Loucy (cell line): Measurements from ENCODE around the gene TM9SF1.

Source experiments
- H2AFZ ChIP-seq: fragments of 200-600 bp; sonication (generic); 2 replicates; pipeline ENCODE4 v1.6.0; 2016; ENCODE audit warnings: antibody characterized with exemption, mild to moderate bottlenecking, low read length, moderate library complexity
- H3F3A ChIP-seq: fragments of 200-600 bp; 2 replicates; pipeline ENCODE4 v1.6.0; 2016; ENCODE audit warnings: antibody characterized with exemption, low read depth, mild to moderate bottlenecking
- H3K27me3 ChIP-seq: fragments of 200-600 bp; sonication (generic); 2 replicates; pipeline ENCODE4 v1.6.1; 2014; ENCODE audit warnings: low read length, mild to moderate bottlenecking; ENCODE audit not compliant: insufficient read depth, poor library complexity, severe bottlenecking
- H3K36me3 ChIP-seq: fragments of 200-600 bp; sonication (generic); 2 replicates; pipeline ENCODE4 v1.6.1; 2016; ENCODE audit warnings: low read length; ENCODE audit not compliant: insufficient read depth
- H3K4me1 ChIP-seq: fragments of 200-600 bp; sonication (generic); 2 replicates; pipeline ENCODE4 v1.5.1; 2014; ENCODE audit warnings: low read length, mild to moderate bottlenecking; ENCODE audit not compliant: insufficient read depth, poor library complexity, severe bottlenecking
- H3K4me2 ChIP-seq: fragments of 200-600 bp; sonication (generic); 2 replicates; pipeline ENCODE4 v1.6.0; 2014; ENCODE audit warnings: antibody characterized with exemption, low read length, low read depth, mild to moderate bottlenecking; ENCODE audit not compliant: poor library complexity, severe bottlenecking
- H3K4me3 ChIP-seq: fragments of 200-600 bp; sonication (generic); 2 replicates; pipeline ENCODE4 v1.5.1; 2014; ENCODE audit warnings: low read length, mild to moderate bottlenecking, mixed read lengths; ENCODE audit not compliant: poor library complexity, severe bottlenecking
- H3K79me2 ChIP-seq: fragments of 200-600 bp; sonication (generic); 2 replicates; pipeline ENCODE4 v1.6.1; 2014; ENCODE audit warnings: low read length; ENCODE audit not compliant: insufficient read depth
- H3K9ac ChIP-seq: fragments of 200-600 bp; sonication (generic); 2 replicates; pipeline ENCODE4 v1.6.0; 2014; ENCODE audit warnings: mild to moderate bottlenecking, low read depth, low read length, moderate library complexity; ENCODE audit not compliant: poor library complexity, severe bottlenecking
- H3K9me2 ChIP-seq: fragments of 200-600 bp; sonication (generic); replicated peaks from 2 replicates; pipeline ENCODE4 v1.6.1; 2016; ENCODE audit warnings: low read depth, low read length, mixed read lengths
- H3K9me3 ChIP-seq: fragments of 200-600 bp; sonication (generic); 2 replicates; pipeline ENCODE4 v1.6.1; 2014; ENCODE audit warnings: mild to moderate bottlenecking, antibody characterized with exemption, low read length, low read depth; ENCODE audit not compliant: insufficient read depth
- H4K20me1 ChIP-seq: fragments of 200-600 bp; sonication (generic); 2 replicates; pipeline ENCODE4 v1.6.0; 2014; ENCODE audit warnings: antibody characterized with exemption, low read length, mild to moderate bottlenecking; ENCODE audit not compliant: insufficient read depth, poor library complexity, severe bottlenecking
- CTCF ChIP-seq: fragments of 200-600 bp; sonication (generic); conservative IDR thresholded peaks from 2 replicates; pipeline ENCODE4 v1.5.1; 2014; ENCODE audit warnings: mild to moderate bottlenecking, antibody characterized with exemption, low read length
- EZH2phosphoT487 ChIP-seq: fragments of 200-600 bp; IDR thresholded peaks from 2 replicates; pipeline ENCODE4 v1.6.1; 2018; ENCODE audit warnings: antibody characterized with exemption, mild to moderate bottlenecking, moderate library complexity, borderline replicate concordance

Gene TM9SF1

DNA sequence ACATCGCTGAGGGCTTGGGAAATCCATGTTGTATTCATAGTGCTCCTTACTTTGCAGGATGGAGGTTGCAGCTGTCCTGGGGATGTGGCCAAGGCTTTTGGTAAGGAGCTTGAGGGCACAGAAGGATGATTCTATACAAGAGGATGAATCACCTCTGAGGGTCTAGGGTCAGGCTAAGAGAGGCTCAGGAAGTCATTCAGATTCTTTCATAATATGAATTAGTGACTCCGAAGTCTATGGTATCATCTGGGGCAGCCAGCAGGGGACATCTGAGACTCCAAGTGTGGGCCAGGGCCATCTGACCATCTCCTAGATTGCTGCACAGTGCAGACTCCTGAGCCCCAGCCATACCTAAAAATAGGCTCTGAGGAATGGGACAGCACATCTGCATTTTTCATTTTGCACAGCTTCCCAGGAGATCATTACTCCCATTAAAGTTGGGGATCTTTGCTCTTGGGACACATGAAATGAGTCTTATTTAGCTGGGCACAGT lies 42.3 kb upstream of the TM9SF1 start:
- Histone ChIP-seq H3F3A (no peaks in the 10 kb centered on the region), H3K27me3 (no peaks in the 10 kb centered on the region), H3K36me3 (peaks cover 49% of the 10 kb centered on the region; the same call in 1 of the 2 replicates), H3K9me2 (no peaks in the 10 kb centered on the region), H3K4me3 (no peak overlapping the region), H3K4me1 (peaks cover 55% of the 10 kb centered on the region), H3K9ac (no peak overlapping the region), H3K79me2 (peaks cover 75% of the 10 kb centered on the region), H2AFZ (no peak overlapping the region), H3K9me3 (no peaks in the 10 kb centered on the region), H3K4me2 (no peak overlapping the region), H4K20me1 (peaks cover 20% of the 10 kb centered on the region)
- TF ChIP-seq EZH2phosphoT487 (no peak), CTCF (no peak)

DNA sequence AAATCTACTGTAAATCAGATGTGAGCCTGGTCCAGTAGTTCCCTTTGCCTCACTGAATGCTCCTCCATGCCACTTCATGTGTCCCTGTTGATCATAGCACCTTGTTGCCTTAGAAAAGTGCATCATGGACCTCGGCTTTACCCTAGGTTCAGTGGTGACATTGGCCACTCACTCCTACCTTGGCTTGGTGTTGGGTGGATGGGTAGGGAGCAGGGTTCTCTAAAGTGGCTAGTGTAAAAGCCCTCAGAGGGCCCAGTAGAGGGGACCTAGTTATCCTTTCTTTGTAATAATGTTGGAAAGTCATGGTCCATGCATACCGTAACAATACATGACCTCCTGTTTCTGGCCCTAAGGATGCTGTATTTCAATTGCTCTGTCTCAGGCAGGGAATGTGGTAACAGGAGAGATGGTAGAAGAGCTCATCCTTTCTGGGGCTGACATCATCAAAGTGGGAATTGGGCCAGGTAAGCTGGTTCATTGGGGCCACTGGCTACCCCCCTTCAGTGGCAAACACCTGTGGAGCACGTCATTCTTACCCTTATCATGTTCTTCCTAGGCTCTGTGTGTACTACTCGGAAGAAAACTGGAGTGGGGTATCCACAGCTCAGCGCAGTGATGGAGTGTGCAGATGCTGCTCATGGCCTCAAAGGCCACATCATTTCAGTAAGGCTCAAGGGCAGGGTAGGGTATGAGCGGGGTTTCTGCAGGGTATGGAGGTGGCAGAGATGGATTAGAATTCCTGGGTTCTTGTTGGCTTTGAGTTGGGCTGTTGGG lies 41.6 kb upstream of the TM9SF1 start:
- Histone ChIP-seq H4K20me1 (peaks cover 17% of the 10 kb centered on the region), H3K9ac (no peak overlapping the region), H3K9me3 (no peaks in the 10 kb centered on the region), H3F3A (no peaks in the 10 kb centered on the region), H3K36me3 (peaks cover 49% of the 10 kb centered on the region; the same call in 1 of the 2 replicates), H3K4me2 (no peak overlapping the region), H3K9me2 (no peaks in the 10 kb centered on the region), H2AFZ (no peak overlapping the region), H3K4me3 (no peak overlapping the region), H3K4me1 (peaks cover 53% of the 10 kb centered on the region), H3K27me3 (no peaks in the 10 kb centered on the region), H3K79me2 (peaks cover 74% of the 10 kb centered on the region)
- no peak for TF ChIP-seq CTCF
- TF ChIP-seq EZH2phosphoT487, result no peak

GRCh38 chr14:24235804-24236688 lies 40.8 kb upstream of the TM9SF1 start:
- Histone ChIP-seq H4K20me1 (peaks cover 10% of the 10 kb centered on the region), H3K9me3 (no peaks in the 10 kb centered on the region), H3K4me1 (peaks cover 56% of the 10 kb centered on the region), H3F3A (no peaks in the 10 kb centered on the region), H3K4me3 (no peak overlapping the region), H3K9ac (peak overlapping the region; percentile 89), H3K27me3 (no peaks in the 10 kb centered on the region), H3K79me2 (peaks cover 74% of the 10 kb centered on the region), H3K9me2 (no peaks in the 10 kb centered on the region), H2AFZ (no peak overlapping the region), H3K36me3 (peaks cover 49% of the 10 kb centered on the region; the same call in 1 of the 2 replicates), H3K4me2 (peak overlapping the region; percentile 98)
- TF ChIP-seq CTCF (no peak), EZH2phosphoT487 (no peak)
